OCI-LY1 (cell line): Measurements from ENCODE around the gene PGK2.

Source experiments
- H2AFZ ChIP-seq: fragments of 200-600 bp; sonication (generic), shearing (Covaris generic); 2 replicates; pipeline ENCODE4 v1.6.0; 2014; ENCODE audit warnings: antibody characterized with exemption, mild to moderate bottlenecking, low read length
- H3F3A ChIP-seq: fragments of 200-600 bp; sonication (generic), shearing (Covaris generic); 2 replicates; pipeline ENCODE4 v1.6.0; 2014; ENCODE audit warnings: mild to moderate bottlenecking, antibody characterized with exemption, low read length, moderate library complexity; ENCODE audit not compliant: insufficient read depth
- H3K27ac ChIP-seq: fragments of 200-600 bp; sonication (generic); 2 replicates; pipeline ENCODE4 v1.5.1; 2014; ENCODE audit warnings: low read length, mixed run types, mild to moderate bottlenecking, low read depth; ENCODE audit not compliant: poor library complexity, severe bottlenecking
- H3K27me3 ChIP-seq: fragments of 200-600 bp; sonication (generic); 2 replicates; pipeline ENCODE4 v1.6.0; 2014; ENCODE audit warnings: antibody characterized with exemption, mild to moderate bottlenecking, low read length, moderate library complexity; ENCODE audit not compliant: insufficient read depth
- H3K36me3 ChIP-seq: fragments of 200-600 bp; sonication (generic); 2 replicates; pipeline ENCODE4 v1.6.1; 2014; ENCODE audit warnings: mild to moderate bottlenecking, antibody characterized with exemption, low read length, moderate library complexity, mixed read lengths; ENCODE audit not compliant: insufficient read depth
- H3K4me1 ChIP-seq: fragments of 200-600 bp; sonication (generic); 2 replicates; pipeline ENCODE4 v1.5.1; 2014; ENCODE audit warnings: mild to moderate bottlenecking, low read length, moderate library complexity; ENCODE audit not compliant: insufficient read depth, severe bottlenecking
- H3K4me2 ChIP-seq: fragments of 200-600 bp; sonication (generic), shearing (Covaris generic); 2 replicates; pipeline ENCODE4 v1.6.1; 2014; ENCODE audit warnings: low read length
- H3K4me3 ChIP-seq: fragments of 200-600 bp; sonication (generic); 2 replicates; pipeline ENCODE4 v1.5.1; 2014; ENCODE audit warnings: low read length, low read depth, mild to moderate bottlenecking, mixed read lengths; ENCODE audit not compliant: poor library complexity, severe bottlenecking
- H3K79me2 ChIP-seq: fragments of 200-600 bp; shearing (Covaris generic); 2 replicates; pipeline ENCODE4 v1.6.1; 2016; ENCODE audit warnings: mixed run types, low read length, mixed read lengths; ENCODE audit not compliant: insufficient read depth
- H3K9ac ChIP-seq: fragments of 200-600 bp; sonication (generic), shearing (Covaris generic); 2 replicates; pipeline ENCODE4 v1.6.1; 2014; ENCODE audit warnings: mild to moderate bottlenecking, low read length, mixed read lengths
- H3K9me2 ChIP-seq: fragments of 200-600 bp; sonication (generic), shearing (Covaris generic); 2 replicates; pipeline ENCODE4 v1.6.1; 2014; ENCODE audit warnings: low read depth, mild to moderate bottlenecking, low read length, mixed read lengths
- H3K9me3 ChIP-seq: fragments of 200-600 bp; shearing (Covaris generic); 2 replicates; pipeline ENCODE4 v1.6.1; 2014; ENCODE audit warnings: low read length, mixed read lengths
- H4K20me1 ChIP-seq: fragments of 200-600 bp; sonication (generic), shearing (Covaris generic); 2 replicates; pipeline ENCODE4 v1.6.0; 2016; ENCODE audit warnings: mild to moderate bottlenecking, low read length; ENCODE audit not compliant: insufficient read depth
- CTCF ChIP-seq: fragments of 200-600 bp; sonication (generic), shearing (Covaris generic); IDR thresholded peaks from 2 replicates; pipeline ENCODE4 v1.5.1; 2017; ENCODE audit warnings: mild to moderate bottlenecking, antibody characterized with exemption, low read length, moderate library complexity, mixed read lengths
- EZH2 ChIP-seq: fragments of 200-600 bp; sonication (generic), shearing (Covaris generic); IDR thresholded peaks from 2 replicates; pipeline ENCODE4 v1.8.0; 2017; ENCODE audit warnings: borderline replicate concordance, mixed run types, mild to moderate bottlenecking, antibody characterized with exemption, low read length, moderate library complexity, mixed read lengths

The PGK2 gene

GRCh38 chr6:49739423-49739822, 47.7 kb downstream of the PGK2 start:
- Histone ChIP-seq H3F3A (no peaks in the 10 kb centered on the region), H3K36me3 (no peaks in the 10 kb centered on the region), H3K27me3 (no peaks in the 10 kb centered on the region)

GRCh38 chr6:49736017-49736508, 51.0 kb downstream of the PGK2 start:
- Histone ChIP-seq H3K36me3 (no peaks in the 10 kb centered on the region), H3K79me2 (no peaks in the 10 kb centered on the region), H3F3A (no peaks in the 10 kb centered on the region), H3K27me3 (no peaks in the 10 kb centered on the region), H4K20me1 (no peaks in the 10 kb centered on the region), H3K4me1 (no peaks in the 10 kb centered on the region), H2AFZ (no peak overlapping the region), H3K4me2 (no peak overlapping the region), H3K9me2 (no peaks in the 10 kb centered on the region), H3K4me3 (no peak overlapping the region), H3K27ac (no peak overlapping the region), H3K9me3 (no peaks in the 10 kb centered on the region), H3K9ac (no peak overlapping the region)
- TF ChIP-seq CTCF (no peak), EZH2 (no peak)

More at GRCh38 chr6:49739423-49739822, 47.7 kb downstream of the PGK2 start:
- TF ChIP-seq EZH2 (no peak), CTCF (no peak)
- Histone ChIP-seq H2AFZ (no peak overlapping the region), H3K9ac (no peak overlapping the region), H4K20me1 (no peaks in the 10 kb centered on the region), H3K79me2 (no peaks in the 10 kb centered on the region), H3K27ac (no peak overlapping the region), H3K4me2 (no peak overlapping the region), H3K9me2 (no peaks in the 10 kb centered on the region), H3K4me1 (no peaks in the 10 kb centered on the region), H3K4me3 (no peak overlapping the region), H3K9me3 (no peaks in the 10 kb centered on the region)
